ENCODE measurements around the gene EZR. TPM values are rescaled to one million over a fixed set of nuclear protein-coding genes. Genes with fewer than 3 reads are reported as not detected.

Gene EZR
- total and polyA plus RNA-seq, 2 of the 8 experiments (the other 6 are each of a cell fraction or from before 2014, with no cell fraction given) = 122 to 286 TPM

GRCh38 chr6:158765499-158766068, 53.6 kb downstream of the EZR start (continued):
- TF ChIP-seq CHD7 (IDR thresholded peaks at IDR 0.05; ENCODE audit: insufficient replicate concordance, low read length) = no peak
- TF ChIP-seq HDAC2 (IDR thresholded peaks at IDR 0.05; ENCODE audit: borderline replicate concordance in 1 of 2, low read depth in 2 of 2, low read length in 2 of 2) = no peak
- no peak for TF ChIP-seq TBP (IDR thresholded peaks at IDR 0.05; ENCODE audit: low read depth, low read length)
- TF ChIP-seq TCF12 (IDR thresholded peaks at IDR 0.05; ENCODE audit: low read depth, low read length) = no peak
- TF ChIP-seq CHD2 (IDR thresholded peaks at IDR 0.05; ENCODE audit: low read length) = no peak
- no peak for TF ChIP-seq SUZ12 (IDR thresholded peaks at IDR 0.05; ENCODE audit: low read length)
- TF ChIP-seq TAF7 (optimal IDR thresholded peaks at IDR 0.05; ENCODE audit: borderline replicate concordance, low read depth, low read length) = no peak
- no peak for TF ChIP-seq KDM4A (IDR thresholded peaks at IDR 0.05; ENCODE audit: low read depth, low read length, severe bottlenecking)
- TF ChIP-seq POU5F1 (IDR thresholded peaks at IDR 0.05; ENCODE audit: low read depth, low read length) = no peak
- TF ChIP-seq E2F6 (IDR thresholded peaks at IDR 0.05) = no peak
- no peak for TF ChIP-seq BRCA1 (IDR thresholded peaks at IDR 0.05; ENCODE audit: low read depth, low read length)
